Spleen (tissue), 7 donors: ENCODE data around the gene PXYLP1.

ENCODE experiments used
- CTCF ChIP-seq, 11 experiments: fragments of 200-600 bp in 7 of 11; fragments of 450-650 bp in 4 of 11; sonication (generic) in 4 of 11; IDR thresholded peaks in 8 of 11; conservative IDR thresholded peaks in 3 of 11; 1 replicate in 7 of 11; 2 replicates in 4 of 11; pipeline versions ENCODE4 v1.4.0 to v1.8.0; 2016 to 2021; ENCODE audit warnings: antibody characterized with exemption in 11 of 11, inconsistent platforms in 4 of 11, mild to moderate bottlenecking in 1 of 11
- POLR2A ChIP-seq, 3 donors: fragments of 450-650 bp; IDR thresholded peaks; one replicate each; pipeline ENCODE4 v1.5.1; 2017; ENCODE audit warnings: antibody characterized with exemption in 3 of 3, mild to moderate bottlenecking in 1 of 3
- donor health status: DM: no; HTN: no; CAD: no; lungs with moderate emphysema.
- donor health status: DM: no; HTN: no; CAD: no.
- donor health status: DM: no; HTN: no; CAD: no.

- no peak for TF ChIP-seq CTCF (IDR thresholded peaks at IDR 0.05 in 8 of 11, conservative IDR thresholded peaks at IDR 0.05 in 3 of 11)
- TF ChIP-seq POLR2A (IDR thresholded peaks at IDR 0.05): no peak
Observed at GRCh38 chr3:141311170-141311495, 79.5 kb downstream of the PXYLP1 start.
